Muscle layer of duodenum (tissue), 2 donors: ENCODE data around the gene GNA12.

Experiments
- H3K27ac ChIP-seq: one replicate; pipeline ENCODE4 v1.7.0; 2013; ENCODE audit warnings: mild to moderate bottlenecking, low read length
- H3K27me3 ChIP-seq: one replicate; pipeline ENCODE4 v1.7.0; 2013; ENCODE audit warnings: low read depth, mild to moderate bottlenecking, control low read depth, low read length
- H3K36me3 ChIP-seq, 2 donors: one replicate each; pipeline ENCODE4 v1.7.0; 2013; ENCODE audit warnings: low read length in 2 of 2, control low read depth in 1 of 2, mild to moderate bottlenecking in 1 of 2; ENCODE audit not compliant: insufficient read depth in 2 of 2, control insufficient read depth in 1 of 2
- H3K4me1 ChIP-seq, 2 donors: one replicate each; pipeline ENCODE4 v1.7.0; 2013; ENCODE audit warnings: low read length in 2 of 2, mild to moderate bottlenecking in 2 of 2, control low read depth in 1 of 2, moderate library complexity in 1 of 2; ENCODE audit not compliant: insufficient read depth in 2 of 2, control insufficient read depth in 1 of 2
- H3K4me3 ChIP-seq, 2 donors: one replicate each; pipeline ENCODE4 v1.7.0; 2013; ENCODE audit warnings: low read length in 2 of 2, low read depth in 1 of 2, mild to moderate bottlenecking in 1 of 2
- H3K9me3 ChIP-seq, 2 donors: one replicate each; pipeline ENCODE4 v1.7.0; 2013; ENCODE audit warnings: low read length in 2 of 2, control low read depth in 1 of 2, mild to moderate bottlenecking in 1 of 2; ENCODE audit not compliant: control insufficient read depth in 1 of 2
- donor health status: healthy.

Gene GNA12

DNA sequence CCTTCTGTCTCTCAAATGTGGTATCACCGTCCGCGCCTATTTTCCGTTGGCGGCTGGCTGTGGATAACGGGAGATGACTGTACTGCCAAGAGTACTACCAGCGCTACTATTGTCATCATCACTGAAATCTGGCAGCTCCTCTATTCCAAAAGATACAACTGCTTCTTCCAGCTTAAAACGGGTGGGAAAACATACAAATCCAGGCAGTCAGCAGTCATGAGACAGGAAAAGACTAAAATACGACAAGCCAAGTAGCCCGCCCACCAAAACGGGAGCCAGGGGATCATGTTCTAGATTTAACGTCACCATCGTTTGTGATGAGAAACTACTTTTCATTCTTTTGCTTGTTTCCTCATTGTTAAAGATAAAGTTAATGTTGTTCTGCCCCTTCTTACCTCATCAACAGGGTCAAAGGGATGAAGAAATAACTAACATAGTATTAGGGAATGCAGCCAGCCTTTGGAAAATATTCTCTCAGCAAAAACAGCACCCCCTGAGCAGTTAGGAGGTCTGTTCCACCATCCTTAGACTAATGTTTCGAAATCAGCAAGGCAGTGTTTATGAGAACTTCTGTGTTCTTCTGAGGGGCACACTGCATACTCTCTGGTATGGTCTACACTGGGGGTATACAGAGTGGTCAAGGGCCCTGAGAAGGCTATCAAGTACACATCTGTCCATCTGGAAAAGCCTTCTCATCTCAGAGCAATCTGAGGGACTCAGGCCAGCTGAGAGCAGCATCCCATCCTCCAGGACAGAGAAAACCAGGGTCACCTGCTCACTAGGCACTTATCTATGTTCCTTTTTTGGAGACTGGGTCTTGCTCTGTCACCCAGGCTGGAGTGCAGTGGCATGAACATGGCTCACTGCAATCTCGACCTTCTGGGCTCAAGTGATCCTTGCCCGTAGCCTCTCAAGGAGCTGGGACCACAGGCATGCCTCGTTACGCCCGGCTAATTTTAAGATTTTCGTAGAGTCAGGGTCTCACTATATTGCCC is 47.5 kb downstream of the GNA12 start:
- no peak overlapping the region for H3K4me3 ChIP-seq
- H3K27ac ChIP-seq: no peak overlapping the region

DNA sequence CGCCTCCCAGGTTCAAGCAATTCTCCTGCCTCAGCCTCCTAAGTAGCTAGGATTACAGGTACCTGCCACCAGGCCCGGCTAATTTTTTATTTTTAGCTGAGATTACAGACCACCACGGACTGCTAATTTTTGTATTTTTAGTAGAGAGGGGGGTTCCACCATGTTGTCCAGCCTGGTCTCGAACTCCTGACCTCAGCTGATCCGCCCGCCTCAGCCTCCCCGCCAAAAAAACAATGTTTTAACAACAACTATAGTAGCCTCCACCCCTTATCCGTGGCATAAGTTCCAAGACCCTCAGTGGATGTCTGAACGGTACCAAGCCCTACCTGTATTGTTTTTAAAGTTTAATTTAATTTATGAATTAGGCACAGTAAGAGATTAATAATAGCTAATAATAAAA is 48.2 kb downstream of the GNA12 start:
- Histone ChIP-seq H3K36me3 (peaks cover 24% of the 10 kb centered on the region in 2 donors), H3K27me3 (no peaks in the 10 kb centered on the region), H3K9me3 (no peaks in the 10 kb centered on the region), H3K4me3 (no peak overlapping the region), H3K4me1 (no peaks in the 10 kb centered on the region), H3K27ac (no peak overlapping the region)

More for the DNA sequence above, 47.5 kb downstream of the GNA12 start:
- peaks cover 0 to 2% of the 10 kb centered on the region in 2 donors for H3K4me1 ChIP-seq
- H3K36me3 ChIP-seq: peaks cover 23 to 24% of the 10 kb centered on the region in 2 donors
- no peaks in the 10 kb centered on the region for H3K27me3 ChIP-seq
- H3K9me3 ChIP-seq: no peaks in the 10 kb centered on the region

GRCh38 chr7:2794836-2795636 is 49.1 kb downstream of the GNA12 start:
- no peaks in the 10 kb centered on the region for H3K9me3 ChIP-seq
- no peaks in the 10 kb centered on the region for H3K4me1 ChIP-seq
- H3K27ac ChIP-seq: no peak overlapping the region
- no peaks in the 10 kb centered on the region for H3K27me3 ChIP-seq
- peaks cover 24% of the 10 kb centered on the region in 2 donors for H3K36me3 ChIP-seq
- H3K4me3 ChIP-seq: no peak overlapping the region

DNA sequence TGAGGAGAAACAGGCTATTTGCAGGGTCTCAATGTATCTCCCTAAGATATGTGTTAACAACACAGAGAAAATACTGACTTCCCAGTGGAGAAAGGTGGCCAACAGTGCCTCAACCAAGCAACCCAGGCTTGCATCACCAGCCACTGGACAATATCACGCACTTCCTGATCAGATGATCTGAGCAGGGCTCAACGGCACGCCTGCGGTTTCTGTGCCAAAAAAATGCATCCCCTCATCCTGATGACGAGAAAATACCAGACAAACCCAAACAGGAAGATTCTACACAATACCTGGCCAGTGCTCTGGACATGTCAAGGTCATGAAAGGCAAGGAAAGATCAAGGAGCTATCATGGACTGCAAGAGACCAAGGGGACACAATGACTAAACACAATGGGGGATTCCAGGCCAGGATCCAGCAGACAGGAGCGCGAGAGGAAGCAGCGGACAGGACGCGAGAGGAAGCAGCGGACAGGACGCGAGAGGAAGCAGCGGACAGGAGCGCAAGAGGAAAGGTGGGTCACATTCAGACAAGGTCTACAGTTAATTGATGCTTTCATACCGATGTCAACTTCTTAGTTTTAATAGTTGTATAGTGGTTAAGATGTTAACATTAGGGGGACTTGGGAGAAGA is 51.1 kb downstream of the GNA12 start:
- Histone ChIP-seq H3K27ac (no peak overlapping the region), H3K36me3 (peaks cover 24% of the 10 kb centered on the region in 2 donors), H3K27me3 (no peaks in the 10 kb centered on the region), H3K9me3 (no peaks in the 10 kb centered on the region), H3K4me1 (peaks cover 0 to 1% of the 10 kb centered on the region in 2 donors), H3K4me3 (no peak overlapping the region)

DNA sequence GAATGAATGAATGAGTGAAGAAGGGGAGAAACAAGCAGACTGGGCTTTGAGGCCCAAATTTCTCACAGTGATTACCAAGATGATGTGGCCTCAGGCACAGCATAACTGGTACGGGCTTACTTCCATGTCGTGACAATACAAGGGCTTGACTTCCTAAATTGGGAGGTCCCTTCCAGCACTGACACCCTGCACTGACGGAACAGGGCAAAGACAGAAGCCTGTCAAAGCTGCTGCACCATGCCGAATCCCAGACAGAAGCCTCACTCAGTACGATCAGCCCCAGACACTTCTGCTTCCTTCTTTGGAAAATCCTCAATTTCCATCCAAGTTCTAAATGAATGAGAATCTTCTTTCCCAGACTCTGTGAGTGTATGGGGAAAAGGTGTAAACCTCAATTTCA is 51.9 kb downstream of the GNA12 start:
- no peaks in the 10 kb centered on the region for H3K9me3 ChIP-seq
- peaks cover 24% of the 10 kb centered on the region in 2 donors for H3K36me3 ChIP-seq
- no peak overlapping the region for H3K4me3 ChIP-seq
- H3K4me1 ChIP-seq: peaks cover 0 to 7% of the 10 kb centered on the region in 2 donors
- H3K27ac ChIP-seq: no peak overlapping the region
- no peaks in the 10 kb centered on the region for H3K27me3 ChIP-seq

- Histone ChIP-seq H3K27ac (no peak overlapping the region), H3K36me3 (peaks cover 24 to 27% of the 10 kb centered on the region in 2 donors), H3K27me3 (no peaks in the 10 kb centered on the region), H3K4me3 (no peak overlapping the region), H3K9me3 (no peaks in the 10 kb centered on the region), H3K4me1 (peaks cover 0 to 7% of the 10 kb centered on the region in 2 donors)
Observed at GRCh38 chr7:2791390-2791789, 52.7 kb downstream of the GNA12 start.

GRCh38 chr7:2787251-2787951 is 56.7 kb downstream of the GNA12 start:
- H3K36me3 ChIP-seq: peaks cover 7 to 11% of the 10 kb centered on the region in 2 donors
- H3K9me3 ChIP-seq: no peaks in the 10 kb centered on the region
- no peak overlapping the region for H3K27ac ChIP-seq
- no peak overlapping the region for H3K4me3 ChIP-seq
- H3K4me1 ChIP-seq: peaks cover 0 to 13% of the 10 kb centered on the region in 2 donors
- no peaks in the 10 kb centered on the region for H3K27me3 ChIP-seq

- H3K27me3 ChIP-seq: no peaks in the 10 kb centered on the region
- peaks cover 0 to 13% of the 10 kb centered on the region in 2 donors for H3K4me1 ChIP-seq
- H3K36me3 ChIP-seq: peaks cover 0 to 4% of the 10 kb centered on the region in 2 donors
- H3K9me3 ChIP-seq: no peaks in the 10 kb centered on the region
- no peak overlapping the region for H3K27ac ChIP-seq
- H3K4me3 ChIP-seq: no peak overlapping the region
Observed at GRCh38 chr7:2786607-2787116, 57.4 kb downstream of the GNA12 start.

DNA sequence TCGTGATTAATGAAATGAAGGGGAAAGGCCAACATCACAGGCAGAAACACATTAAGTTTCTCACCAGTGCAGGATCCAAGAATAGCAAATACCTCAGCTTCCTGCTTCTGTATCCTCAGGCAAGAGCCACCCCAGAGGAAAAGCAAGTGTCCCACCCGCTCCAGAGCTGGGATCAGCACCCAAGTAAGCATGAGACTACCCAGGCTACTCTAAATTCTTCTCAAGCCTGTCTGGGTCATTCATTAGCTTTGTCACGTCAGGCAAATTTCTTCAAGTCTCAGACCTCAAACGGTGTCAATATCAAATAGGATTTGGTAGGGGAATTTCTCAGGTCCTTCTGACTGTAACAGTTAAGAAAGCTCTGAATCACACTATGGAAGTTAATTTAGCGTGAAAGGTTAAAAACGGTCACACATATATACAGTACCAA is 59.0 kb downstream of the GNA12 start:
- Histone ChIP-seq H3K27ac (no peak overlapping the region), H3K4me3 (no peak overlapping the region), H3K9me3 (no peaks in the 10 kb centered on the region), H3K4me1 (peaks cover 0 to 13% of the 10 kb centered on the region in 2 donors), H3K36me3 (peaks cover 0 to 3% of the 10 kb centered on the region in 2 donors), H3K27me3 (no peaks in the 10 kb centered on the region)

GRCh38 chr7:2782565-2782964 is 61.5 kb downstream of the GNA12 start:
- peaks cover 0 to 3% of the 10 kb centered on the region in 2 donors for H3K36me3 ChIP-seq
- no peaks in the 10 kb centered on the region for H3K9me3 ChIP-seq
- no peak overlapping the region for H3K4me3 ChIP-seq
- H3K27ac ChIP-seq: no peak overlapping the region
- H3K4me1 ChIP-seq: peaks cover 0 to 7% of the 10 kb centered on the region in 2 donors
- H3K27me3 ChIP-seq: no peaks in the 10 kb centered on the region
